GM21381 (cell line): Measurements from ENCODE around the gene RAD51B.

Source experiments
- ATAC-seq: cut with Tn5 transposase; IDR thresholded peaks from one replicate; pipeline ENCODE4 v1.9.1; 2021; ENCODE audit warnings: mild to moderate bottlenecking, moderate library complexity; ENCODE audit not compliant: unreplicated experiment

RAD51B gene

DNA sequence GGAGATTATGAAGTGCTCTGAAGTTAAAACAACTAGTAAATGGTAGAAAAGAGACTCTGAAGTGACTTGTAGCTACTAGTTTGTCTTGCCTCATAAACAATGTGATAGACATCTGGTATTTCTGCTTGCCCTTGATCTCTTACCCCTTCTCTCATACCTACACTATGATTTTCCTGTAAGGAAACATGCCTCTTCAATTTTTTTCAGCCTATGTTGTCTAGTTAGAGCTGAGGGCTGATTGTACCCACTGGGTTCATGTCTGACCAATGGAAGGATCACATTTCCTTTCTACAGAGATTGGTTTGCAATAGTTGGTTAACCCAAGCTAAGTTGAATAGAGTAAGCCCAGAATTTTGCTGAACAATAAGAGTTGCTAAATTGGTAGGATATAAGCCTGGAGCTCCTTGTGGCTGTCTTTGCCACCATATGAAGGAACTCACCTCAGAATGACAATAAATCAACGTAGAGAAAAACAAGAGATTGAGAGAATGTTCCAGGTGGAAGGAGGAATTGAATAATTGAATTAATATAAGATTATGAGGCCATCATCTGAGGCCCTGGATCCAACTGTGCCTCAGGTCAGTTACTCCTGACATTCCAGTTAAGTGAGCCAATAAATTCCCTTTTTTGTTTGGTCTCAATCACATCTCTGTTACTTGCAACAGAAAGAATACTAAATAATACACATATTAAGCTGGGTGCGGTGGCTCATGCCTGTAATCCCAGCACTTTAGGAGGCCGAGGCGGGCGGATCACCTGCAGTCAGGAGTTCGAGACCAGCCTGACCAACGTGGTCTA lies 626.9 kb downstream of the RAD51B start:
- no peak for ATAC-seq

DNA sequence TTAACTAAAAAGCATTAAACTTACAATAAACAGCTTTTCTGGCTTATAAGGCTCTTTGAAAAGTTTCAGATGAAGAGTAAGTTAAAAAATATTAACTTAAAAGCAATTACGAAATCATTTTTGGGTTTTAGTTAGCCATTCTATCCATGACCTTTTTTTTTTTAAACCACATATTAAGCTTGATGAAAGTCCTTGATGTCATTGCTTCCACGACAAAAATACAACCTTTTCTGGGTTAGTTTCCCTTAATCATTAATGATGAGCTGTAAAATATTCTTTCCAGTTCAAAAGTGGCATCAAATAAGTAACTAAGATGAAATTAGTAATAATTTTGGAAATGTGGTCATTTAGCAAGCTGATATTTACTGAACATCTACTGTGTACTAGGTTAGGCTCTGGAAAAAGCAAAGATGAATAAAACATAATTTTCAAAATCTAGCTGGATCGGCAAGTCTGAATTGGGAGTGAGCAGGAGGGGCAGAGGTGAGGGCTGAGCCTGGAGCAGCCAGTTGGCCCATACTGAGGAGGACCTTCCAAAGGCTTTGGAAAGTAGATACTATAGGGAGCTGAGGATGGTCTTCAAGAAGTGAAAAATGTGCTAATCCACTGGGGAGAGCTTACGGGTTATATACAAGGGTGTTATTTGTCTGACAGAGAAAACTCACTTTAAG lies 628.1 kb downstream of the RAD51B start:
- ATAC-seq = no peak

DNA sequence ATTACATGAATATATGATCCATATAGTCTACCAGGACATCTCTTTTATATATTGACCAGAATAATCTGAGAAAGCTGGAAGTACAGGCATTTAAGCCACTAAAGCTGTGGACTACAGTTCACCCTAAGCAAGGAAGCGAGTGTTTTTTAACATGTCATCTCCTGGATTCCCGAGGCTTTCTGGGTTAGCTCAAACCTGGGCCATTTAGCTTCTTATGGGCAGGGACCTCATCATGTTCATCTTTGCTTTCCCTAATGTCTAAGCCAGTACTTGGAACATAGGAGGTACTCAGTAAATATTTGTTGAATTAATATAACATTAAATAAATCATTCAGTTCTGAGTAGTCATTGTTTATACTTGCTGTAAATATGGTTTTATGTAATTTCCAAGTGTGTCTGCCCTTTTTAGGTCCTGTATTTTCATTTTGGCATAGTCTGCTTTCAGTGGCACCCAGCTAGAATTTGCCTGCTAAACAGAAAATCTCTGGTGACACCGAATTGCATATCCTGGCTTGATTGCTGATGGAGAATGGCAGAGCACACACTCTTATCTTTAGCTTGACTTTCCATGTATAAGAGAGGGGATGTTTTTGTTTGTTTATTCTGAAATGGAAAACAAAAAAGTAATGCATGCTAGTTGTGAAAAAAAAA lies 628.8 kb downstream of the RAD51B start:
- ATAC-seq = no peak

DNA sequence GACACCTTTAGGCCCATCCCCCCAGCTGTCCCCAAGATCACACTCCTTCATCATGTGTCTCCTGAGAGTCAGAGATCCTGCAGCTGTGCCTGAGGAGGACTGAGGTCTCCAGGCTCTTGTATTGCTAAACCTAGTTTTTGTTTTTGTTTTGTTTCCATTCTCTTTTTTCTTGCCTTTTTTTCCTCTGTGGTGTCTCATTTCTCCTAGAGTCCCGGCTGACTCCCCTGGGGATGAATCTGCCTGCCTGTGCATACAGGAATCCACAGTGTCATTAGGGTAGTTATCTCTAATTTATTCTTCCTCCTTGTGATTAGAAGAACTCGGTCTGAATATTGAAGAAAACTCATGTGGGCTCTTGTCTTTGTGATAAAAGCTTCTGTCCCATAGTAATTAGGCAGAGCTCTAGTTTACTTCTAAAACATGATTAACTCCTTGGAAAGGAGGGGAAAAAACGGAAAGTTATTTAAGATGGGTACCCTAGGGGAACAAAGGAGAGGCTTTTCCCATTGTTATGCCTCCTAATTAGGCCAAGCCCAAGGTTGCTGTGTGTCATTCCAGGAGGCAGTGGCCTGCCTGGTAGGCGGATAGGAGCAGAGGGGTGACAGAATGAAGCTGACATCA lies 630.1 kb downstream of the RAD51B start:
- ATAC-seq = no peak

DNA sequence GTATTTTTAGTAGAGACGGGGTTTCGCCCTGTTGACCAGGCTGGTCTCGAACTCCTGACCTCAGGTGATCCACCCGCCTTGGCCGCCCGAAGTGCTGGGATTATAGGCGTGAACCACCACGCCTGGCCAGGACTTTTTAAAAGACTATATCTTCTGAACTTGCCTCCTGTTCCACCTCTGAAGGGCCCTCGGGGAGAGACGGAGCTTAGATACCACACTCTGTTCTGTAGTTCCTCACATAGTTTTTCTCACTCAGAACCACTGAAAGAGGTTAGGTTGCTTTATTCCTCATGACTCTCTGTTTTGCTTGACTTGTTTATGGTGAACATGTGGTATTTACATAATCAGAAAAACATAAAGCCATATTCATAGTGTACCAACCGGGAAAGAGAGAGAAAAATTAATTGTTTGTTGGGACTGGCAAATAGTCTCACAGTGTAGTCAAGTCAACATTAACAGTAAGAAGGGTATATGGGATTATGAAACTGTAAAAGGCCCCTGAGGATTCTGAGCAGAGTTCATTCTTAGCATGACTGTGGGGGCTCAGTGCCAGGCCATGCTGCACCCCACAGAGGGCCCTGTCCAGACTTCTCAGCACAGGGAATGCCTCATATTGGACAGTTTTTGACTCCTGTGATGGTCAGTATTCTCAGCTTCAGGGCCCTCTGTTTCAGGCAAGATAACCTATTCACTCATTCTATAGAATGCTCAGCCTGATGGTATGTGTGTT lies 631.0 kb downstream of the RAD51B start:
- ATAC-seq = no peak

DNA sequence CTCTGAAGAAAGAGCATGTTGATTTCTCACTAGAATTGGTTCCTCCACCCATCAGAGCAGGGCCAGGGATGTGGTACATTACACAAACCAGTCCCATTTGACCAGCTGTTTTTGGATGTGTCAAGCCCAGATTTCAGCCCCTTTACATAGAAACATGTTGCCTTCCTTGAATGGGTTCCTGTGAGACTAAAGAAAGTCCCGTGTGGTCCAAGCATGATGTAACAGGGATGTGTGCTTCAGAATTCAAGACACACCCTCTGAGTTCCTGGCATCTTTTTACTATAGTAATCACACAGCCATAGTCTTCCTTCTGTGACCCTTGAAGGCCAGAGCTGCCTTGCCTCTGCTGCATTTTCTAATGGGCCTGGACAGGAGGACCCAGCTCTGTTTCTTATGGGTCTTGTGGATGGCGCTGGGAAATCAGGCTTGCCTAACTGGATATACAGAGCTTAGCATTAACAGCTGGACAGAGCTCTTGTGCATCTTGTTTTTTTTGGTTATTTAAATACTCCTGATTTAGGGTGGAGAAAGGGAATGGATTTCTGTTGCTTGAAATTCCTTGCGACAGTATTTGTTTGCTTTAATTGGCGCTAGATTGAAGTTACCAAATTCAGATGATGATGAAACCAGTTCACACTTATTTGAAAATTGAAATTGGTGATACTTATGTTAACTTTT lies 632.3 kb downstream of the RAD51B start:
- ATAC-seq = no peak

DNA sequence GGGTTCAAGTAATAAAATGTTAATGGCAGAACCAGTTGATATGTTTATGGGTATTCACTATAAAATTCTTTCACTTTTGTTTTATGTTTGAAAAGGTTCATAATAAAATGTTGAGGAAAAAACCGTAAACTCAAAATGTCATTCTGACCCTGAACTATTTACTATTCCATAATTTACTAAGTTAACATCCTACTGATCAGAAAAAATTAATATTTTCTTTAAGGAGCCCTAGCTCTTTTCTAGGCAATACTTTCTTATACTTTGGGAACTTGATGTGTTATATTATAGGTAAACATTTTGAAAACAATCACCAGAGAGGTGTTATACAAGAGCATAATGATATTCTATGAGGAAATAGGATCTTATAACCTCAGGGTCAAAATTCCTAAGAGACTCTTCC lies 638.7 kb downstream of the RAD51B start:
- no peak for ATAC-seq

DNA sequence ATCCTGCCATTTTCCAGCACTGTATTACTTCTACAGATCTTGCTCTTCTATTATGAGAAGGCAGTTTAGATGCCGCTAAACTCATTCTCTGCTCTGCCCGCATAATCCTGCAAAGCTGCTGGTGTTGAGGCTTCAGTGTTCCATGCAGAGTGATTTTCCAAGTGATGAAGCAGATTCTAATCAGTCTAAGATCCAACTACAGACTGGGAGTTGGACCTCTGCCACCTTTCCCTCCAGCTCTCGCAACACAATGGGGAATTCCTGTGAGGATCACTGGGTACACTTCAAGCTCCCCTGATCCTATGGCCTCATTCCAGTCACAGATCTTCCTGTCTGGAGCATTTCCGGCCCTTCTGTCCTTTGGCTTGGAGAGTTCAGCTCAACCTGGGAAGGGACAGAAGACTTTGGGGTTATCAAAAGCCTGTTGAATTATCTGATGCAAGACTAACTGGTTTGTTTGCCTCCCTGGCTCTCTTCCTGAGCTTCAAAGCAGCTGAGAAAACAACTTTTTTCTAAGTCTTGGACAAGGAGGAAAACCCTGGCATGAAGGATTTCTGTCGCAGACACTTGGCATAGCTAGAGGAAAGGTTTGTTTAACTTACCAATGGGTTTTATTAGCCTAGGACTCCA lies 639.4 kb downstream of the RAD51B start:
- no peak for ATAC-seq

DNA sequence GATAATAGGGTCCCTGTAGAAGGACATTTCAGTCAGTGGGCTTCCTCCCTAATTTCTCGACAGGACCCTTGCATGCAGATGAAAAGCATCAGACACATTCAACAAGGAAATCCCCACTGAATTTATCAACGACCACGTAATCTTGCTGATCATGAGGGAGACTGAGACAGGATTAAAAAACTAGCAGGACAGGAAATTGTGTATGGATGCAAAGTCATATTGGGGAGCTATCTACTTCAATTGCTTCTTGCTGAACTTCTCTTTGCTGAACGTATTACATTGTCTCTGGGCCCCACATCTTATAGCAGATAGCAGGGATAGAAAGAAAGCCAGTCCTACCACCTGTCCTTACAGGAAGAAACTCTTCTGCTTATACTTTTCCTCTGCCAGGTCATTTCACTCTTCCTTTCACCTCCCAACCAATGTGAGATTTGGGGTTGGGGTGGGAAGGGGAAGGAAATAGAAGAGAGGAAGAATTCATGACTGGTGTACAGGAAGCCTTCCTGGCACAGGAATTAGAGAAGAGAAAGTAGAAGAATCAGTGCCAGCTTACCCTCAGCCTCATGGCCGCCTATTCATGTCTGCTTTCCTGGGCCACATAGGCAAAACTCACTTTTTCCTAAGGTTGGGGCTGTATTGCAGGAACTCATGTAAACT lies 640.0 kb downstream of the RAD51B start:
- no peak for ATAC-seq

DNA sequence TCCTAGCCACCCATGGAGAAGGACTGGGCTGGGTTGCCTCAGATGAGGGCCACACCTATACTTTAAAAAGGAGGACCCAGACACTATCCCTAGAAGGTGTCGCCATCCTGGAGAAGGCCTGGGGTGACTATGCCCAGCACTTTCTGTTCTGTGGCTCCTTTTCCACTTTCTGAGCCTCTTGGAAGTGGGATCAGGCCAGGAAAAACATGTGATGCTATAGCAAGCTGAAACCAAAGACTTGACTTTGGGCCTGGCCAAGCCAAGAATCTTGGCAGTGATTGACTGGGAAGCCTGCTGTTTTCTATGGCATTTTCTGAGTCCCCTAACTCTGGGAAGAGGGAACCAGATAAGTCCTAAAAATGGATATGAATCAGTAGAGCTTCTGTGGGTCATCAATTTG lies 641.0 kb downstream of the RAD51B start:
- no peak for ATAC-seq

DNA sequence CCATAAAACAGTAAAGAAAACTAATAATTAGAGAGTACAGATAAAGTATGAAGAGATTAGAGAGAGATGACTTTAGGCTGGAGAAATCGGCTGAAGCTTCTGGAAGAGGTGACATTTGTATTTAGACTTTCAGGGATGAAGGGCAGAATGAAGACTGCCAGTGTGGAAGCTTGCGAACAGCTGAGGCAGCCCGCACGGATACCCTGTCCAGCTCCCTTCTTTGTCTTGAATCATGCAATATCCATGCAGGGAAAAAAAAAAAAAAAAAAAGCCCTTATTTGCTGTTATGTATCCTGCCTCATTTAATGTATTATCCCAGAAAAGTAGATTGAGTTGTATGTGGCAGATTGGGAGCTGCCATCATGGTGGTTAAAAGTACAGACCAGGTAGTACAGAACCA lies 641.5 kb downstream of the RAD51B start:
- ATAC-seq = no peak

DNA sequence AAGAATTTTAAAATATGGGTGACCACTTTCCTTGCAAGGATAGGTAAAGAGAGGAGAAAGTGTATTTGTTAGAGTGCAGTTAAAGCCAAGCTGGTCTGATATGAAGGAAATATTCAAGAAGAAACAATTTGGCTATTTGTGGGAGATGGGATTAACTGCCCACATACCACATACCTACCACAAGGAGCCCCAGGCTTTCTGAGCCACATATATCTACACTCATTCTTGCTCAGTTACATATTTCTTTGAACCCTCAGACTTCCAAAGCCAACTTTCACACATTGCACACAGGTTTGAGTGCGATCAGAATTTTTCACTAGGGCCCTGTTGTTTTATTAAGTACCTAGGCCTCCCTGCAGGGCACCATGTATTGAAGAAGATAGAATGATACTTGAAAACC lies 643.1 kb downstream of the RAD51B start:
- no peak for ATAC-seq

DNA sequence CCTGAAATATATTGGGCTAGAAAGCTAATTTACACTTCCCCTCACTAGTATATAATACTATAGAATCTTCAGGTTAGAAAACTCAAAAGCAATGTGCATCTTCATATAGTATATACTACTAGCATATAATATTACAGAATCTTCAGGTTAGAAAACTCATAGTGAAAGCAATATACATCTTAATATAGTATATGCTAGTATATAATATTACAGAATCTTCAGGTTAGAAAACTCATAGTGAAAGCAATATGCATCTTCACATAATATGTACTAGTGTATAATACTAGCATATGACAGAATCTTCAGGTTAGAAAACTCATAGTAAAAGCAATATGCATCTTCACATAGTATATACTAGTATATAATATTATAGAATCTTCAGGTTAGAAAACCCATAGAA lies 643.7 kb downstream of the RAD51B start:
- ATAC-seq = no peak

DNA sequence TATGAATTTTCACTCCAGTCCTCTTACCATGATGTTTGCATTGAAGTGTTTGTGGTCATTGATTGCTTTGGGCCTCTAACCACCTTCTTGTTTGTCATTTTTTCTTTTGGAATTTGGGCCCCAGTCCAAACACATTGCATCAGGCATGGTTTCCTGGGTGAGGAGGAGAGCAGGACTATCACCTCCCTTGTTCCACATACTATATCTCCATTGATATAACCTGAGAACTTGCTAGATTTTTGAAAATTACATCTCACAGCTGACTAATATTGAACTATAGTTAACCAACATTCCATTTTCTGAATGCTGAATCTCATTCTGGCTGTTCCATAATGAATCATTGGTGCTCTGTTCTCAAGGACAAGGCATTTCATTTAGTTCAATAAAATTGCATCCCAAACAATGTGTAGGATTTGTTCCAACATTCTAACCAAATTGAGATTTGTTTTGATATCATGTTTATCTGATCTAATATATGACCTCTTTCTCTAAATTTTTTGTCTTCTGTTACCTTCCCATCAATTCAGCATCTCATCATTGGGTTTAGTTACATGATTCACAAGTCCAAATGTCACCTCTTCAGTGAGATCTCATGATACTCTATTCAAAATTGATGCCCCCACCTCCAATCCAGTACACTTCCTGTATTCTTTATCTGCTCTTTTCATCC lies 644.3 kb downstream of the RAD51B start:
- no peak for ATAC-seq

DNA sequence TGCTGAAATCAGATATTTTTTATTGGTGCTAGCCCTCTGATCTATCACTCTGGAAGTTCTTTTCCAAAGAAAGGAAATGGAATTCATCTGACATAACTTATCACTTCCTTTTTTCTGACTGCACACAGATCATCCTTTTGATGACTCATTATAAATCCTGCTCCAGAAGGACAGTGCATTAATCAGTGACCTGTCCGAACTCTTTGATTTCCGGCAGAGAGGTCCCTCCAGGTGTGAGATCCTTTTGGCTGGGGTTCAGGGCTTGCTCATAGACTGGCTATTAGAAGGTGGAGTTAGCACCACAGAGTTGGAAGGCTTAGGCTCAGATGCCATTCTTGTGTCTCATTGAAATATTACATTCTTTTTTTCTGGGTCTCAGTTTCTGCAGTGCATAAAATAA lies 645.1 kb downstream of the RAD51B start:
- ATAC-seq = no peak

DNA sequence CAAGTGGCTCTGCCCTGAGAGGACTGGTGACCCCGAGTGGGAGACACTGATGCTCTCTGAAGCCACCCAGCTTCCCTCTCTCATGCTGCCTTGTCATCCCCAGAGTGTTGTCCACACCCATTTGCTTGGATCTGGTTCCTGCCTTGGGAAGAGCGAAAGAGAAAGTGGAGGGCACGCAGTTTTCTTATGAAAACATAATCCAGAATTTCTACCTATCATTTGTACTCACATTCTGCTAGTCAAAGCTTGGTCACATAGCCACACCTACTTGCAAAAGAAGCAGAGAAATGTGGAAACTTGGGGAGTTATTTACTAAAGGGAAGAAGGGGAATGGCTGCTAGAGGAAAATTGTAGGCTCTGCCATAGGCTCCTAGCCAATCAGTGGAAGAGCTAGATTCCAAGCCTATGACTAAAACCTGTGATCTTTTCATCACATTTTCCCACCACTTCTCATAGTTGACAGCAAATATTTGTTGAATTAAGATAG lies 647.0 kb downstream of the RAD51B start:
- no peak for ATAC-seq

DNA sequence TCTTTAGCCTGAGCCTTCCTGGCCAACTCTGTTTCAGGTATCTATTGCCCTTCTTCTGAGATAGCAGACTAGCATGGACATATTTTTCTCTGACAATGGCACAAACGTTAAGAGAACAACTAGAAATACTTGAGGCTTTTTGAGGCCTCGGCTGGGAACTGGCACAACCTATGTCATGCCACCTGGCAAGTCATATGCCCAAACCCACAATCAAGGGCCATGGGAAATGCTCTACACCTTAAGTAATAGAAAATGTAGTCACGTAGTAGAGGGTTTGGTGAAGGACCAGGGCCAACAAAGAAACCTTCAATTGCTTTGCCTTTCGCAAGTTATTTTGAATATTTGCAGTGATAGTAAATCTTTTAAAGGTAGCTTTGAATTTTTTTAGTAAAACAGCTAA lies 647.8 kb downstream of the RAD51B start:
- ATAC-seq = no peak

DNA sequence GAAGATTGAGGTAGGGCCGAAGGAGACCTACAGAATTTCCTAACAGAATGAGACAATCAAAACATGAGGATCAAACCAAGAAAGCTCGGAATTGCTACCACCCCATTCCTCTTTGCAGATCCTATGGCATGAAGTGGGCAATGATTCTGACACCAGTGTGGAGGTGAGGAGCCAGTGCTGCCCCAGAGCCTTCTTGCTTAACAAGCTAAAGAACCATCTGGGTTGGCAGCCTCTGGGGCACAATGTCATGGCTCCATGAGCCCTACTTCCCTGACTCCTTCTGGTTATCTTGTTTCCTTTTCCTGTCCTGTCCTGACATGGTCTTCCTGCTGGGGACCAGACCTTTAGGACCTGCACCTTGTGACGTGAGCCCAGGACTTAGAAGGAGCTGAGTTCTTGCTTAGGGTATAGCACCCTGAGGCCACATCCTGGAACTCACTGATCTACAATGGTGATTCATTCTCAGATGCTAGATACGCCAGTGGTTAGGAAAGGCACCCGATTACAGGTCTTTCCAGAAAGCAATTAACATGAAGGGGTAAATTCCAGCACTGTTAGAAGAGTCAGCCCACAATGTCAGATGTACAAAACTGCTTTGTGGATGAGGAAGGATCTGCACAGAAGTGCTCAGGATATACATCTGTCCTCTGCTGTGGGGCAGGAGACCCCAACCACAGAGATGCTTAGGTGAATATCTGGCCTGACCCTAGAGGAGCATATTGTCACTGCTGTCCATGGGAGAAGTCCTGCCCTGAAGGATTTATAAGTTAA lies 649.0 kb downstream of the RAD51B start:
- no peak for ATAC-seq
